Activated CD4-positive, CD25-positive, alpha-beta regulatory T cell treated with anti-CD3 and anti-CD28 coated beads, Interleukin-2, amount 50 U/mL, for 72 hours (primary cell): Measurements from ENCODE around the gene MAP2K3.

ENCODE experiments used
- DNase-seq: peaks from one replicate; pipeline ENCODE4 v3.0.0; 2021

MAP2K3 gene

GRCh38 chr17:21354796-21355385 is 70.4 kb downstream of the MAP2K3 start:
- no peak for DNase-seq

DNA sequence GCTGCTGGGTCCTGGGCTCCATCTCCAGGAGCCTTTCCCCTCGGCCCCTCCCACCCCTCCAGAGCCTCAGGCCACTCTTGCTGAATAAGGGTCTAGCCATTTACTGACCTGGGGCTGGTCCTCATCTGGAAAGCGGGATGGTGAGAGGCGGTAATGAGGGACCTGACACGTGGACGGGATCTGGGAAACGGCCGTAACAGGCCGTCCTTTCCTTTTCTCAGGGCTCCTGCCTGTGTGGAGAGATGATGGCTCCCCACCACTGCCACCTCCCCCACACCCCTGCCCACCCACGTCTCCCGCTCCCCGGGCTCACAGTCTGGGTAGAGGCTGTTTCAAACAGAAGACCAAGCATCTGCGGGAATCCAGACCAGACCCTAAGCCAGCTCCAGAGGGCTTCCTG is 71.1 kb downstream of the MAP2K3 start:
- no peak for DNase-seq

DNA sequence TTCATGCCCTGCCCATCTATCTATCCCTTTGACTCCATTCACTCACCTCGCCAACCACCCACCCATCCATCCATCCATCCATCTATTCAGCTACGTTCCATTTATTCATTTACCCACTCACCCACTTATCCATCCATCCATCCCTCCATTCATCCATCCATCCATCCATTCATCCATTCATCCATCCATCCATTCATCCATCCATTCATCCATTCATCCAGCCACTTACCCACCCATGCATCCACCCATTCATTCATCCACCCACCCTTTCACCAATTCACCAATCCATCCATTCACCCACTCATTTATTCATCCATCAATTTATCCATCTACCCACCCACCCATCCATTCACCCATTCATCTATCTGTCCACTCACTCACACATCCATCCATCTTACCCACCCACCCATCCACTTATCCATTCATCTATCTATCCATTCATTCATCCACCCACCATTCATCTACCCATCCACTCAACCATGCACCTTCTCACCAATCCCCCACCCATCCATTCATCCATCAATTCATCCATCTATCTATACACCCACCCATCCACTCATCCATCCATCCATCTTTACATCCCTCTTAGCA is 72.1 kb downstream of the MAP2K3 start:
- DNase-seq: no peak

- no peak for DNase-seq
Measured at GRCh38 chr17:21357281-21357680, 72.8 kb downstream of the MAP2K3 start.

DNA sequence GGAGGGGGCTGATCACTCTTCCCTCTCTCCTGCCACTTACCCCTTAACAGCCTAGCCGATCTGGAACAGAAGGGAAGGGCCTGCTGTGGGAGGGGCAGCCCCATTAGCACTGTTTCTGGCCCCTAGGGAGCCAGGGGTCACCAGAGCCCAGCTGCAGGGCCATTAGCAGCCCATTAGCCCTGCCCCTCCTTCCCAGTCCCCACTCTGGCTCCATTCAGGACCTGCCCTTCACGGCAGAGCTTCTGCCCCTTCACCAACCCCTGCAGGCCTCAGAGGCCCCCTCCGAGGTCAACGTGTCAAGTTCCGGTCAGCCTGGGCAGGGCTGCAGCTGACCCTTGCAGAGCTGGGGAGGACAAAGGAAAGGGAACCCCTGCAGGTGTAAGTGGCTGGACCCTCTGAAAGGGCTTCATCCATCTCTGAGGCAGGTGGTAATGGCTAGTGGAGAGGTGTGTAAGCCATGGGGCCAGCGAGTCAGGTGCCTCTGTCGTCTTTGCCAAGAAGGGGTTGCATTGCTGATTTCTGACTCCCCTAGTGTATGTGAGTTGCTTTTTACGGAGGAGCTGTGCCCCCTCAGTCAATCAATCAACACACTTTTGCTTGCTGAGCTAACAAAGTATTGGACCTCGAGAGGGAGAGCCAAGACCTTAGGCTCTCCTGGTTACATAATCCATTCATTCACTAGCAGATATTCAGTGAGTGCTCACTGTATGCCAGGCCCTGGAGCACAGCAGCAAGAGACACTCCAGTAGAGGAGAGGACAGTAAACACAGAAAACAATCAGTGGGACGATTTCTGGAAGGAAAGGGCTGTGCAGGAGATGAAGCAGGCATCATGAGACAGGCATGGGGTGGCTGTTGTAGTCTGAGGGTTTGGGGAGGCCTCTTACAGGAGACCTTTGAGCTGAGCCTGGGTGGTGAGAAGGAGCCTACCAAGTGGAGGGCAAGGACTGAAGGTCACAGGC is 73.5 kb downstream of the MAP2K3 start:
- no peak for DNase-seq

GRCh38 chr17:21358682-21359482 is 74.4 kb downstream of the MAP2K3 start:
- DNase-seq: no peak

DNA sequence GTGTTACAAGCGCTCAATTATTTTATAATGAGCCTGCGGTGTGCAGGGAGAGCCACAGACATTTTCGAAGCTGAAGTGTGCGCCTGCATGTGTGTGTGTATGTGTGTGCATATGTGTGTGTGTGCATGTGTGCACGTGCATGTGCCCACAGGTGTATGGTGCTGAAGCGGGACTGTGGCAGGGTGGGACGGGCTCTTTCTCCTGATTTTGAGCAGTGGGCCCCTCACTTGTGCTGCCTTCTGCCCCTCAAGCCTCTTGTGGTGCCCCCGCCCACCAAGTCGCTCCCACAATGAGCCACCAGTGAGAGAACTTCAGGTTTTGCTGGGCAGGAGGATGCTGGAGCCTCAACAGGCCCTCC is 75.0 kb downstream of the MAP2K3 start:
- DNase-seq: no peak

DNA sequence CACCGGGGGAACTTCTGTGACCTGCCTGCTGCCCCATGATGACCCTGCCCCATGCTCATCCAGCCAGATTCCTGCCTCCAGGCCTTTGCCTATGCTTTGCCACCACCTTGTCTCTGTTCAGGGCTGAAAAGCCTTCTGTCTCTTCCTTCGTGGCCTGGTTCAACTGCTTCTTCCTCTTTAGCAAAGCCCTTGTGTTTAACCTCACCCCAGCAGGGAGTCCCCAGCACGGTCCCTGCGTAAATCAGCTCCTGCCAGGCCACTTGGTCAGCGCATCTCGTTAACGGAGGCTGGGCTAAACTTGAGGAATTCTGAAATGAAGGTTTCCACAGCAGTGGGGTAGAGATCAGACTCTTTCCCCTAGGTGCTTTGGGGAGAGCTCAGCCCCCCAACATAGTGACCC is 75.5 kb downstream of the MAP2K3 start:
- DNase-seq: no peak

GRCh38 chr17:21361020-21361809 is 76.7 kb downstream of the MAP2K3 start:
- no peak for DNase-seq

- no peak for DNase-seq
Measured at GRCh38 chr17:21362331-21362931, 77.9 kb downstream of the MAP2K3 start.

DNA sequence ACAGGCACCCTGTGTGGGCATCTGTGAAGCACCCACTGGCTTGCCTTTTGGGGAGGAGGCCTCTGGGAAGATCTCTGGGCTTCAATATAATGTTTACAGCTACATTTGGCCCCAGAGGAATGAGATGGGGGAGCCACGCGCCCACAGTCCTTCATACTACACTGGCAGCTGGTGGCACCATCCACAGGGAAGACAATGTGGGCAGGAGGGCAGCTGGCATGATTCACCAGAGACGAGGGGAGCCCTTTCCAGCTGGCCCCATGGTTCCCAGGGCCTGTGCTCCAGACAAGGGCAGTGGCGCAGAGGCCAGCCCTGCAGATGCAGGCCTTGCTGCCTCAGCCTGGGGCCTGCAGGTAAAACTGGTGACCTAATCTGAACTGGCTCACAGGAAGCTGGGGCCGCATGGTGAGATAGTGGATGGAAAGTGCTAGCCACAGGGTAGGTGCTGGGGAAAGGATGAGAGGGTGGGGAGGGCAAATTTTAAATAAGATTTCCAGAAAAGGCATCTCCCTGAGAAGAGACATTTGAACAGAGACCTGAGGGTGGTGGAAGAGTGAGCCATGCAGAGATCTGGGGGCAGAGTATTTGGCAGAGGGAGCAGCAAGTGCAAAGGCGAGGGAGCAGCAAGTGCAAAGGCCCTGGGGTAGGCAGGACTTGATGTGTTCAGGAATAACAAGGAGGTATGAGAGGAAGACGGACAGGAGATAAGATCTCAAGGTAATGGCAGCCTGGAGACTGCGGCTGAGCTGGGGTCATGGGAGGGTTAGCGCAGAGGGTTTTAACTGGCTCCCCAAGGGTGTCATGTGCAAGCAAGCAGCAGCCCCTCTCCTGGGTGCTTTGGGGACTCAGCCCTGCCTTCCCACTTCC is 79.5 kb downstream of the MAP2K3 start:
- no peak for DNase-seq
